DND-41 (cell line): ENCODE data around the gene TOMM40L.

ENCODE experiments used
- ATAC-seq: fragments of 200-7000 bp; cut with Tn5 transposase; 3 replicates; pipeline ENCODE4 v1.9.1; 2021; ENCODE audit warnings: low read depth; ENCODE audit not compliant: insufficient read depth
- DNase-seq: peaks from one replicate; pipeline ENCODE4 v3.0.0-alpha.2; 2020
- H2AFZ ChIP-seq: 2 replicates; pipeline ENCODE4 v1.6.0; 2012; ENCODE audit warnings: low read depth, low read length
- H3K27ac ChIP-seq: 2 replicates; pipeline ENCODE4 v1.5.1; 2012; ENCODE audit warnings: low read length, inconsistent platforms
- H3K27me3 ChIP-seq: fragments of 200-600 bp; sonication (generic); 2 replicates; pipeline ENCODE4 v1.6.0; 2012; ENCODE audit warnings: low read length, mild to moderate bottlenecking, inconsistent platforms; ENCODE audit not compliant: insufficient read depth, poor library complexity
- H3K36me3 ChIP-seq: 2 replicates; pipeline ENCODE4 v1.5.1; 2012; ENCODE audit warnings: low read length, inconsistent platforms; ENCODE audit not compliant: insufficient read depth
- H3K4me1 ChIP-seq: 2 replicates; pipeline ENCODE4 v1.5.1; 2012; ENCODE audit warnings: mild to moderate bottlenecking, low read length; ENCODE audit not compliant: insufficient read depth
- H3K4me2 ChIP-seq: 2 replicates; pipeline ENCODE4 v1.6.0; 2012; ENCODE audit warnings: mild to moderate bottlenecking, moderate library complexity, low read length, inconsistent platforms; ENCODE audit not compliant: insufficient read depth
- H3K4me3 ChIP-seq, 2 experiments: fragments of 200-600 bp in 1 of 2; shearing (Covaris generic) in 1 of 2; 2 replicates each; pipeline ENCODE4 v1.5.1; 2012 to 2016; ENCODE audit warnings: inconsistent platforms in 2 of 2, low read length in 2 of 2, mild to moderate bottlenecking in 2 of 2, low read depth in 1 of 2, moderate library complexity in 1 of 2
- H3K79me2 ChIP-seq: 2 replicates; pipeline ENCODE4 v1.6.0; 2012; ENCODE audit warnings: low read length, inconsistent platforms; ENCODE audit not compliant: insufficient read depth
- H3K9ac ChIP-seq: 2 replicates; pipeline ENCODE4 v1.6.0; 2012; ENCODE audit warnings: low read depth, mild to moderate bottlenecking, inconsistent platforms, low read length, moderate library complexity
- H3K9me3 ChIP-seq: 2 replicates; pipeline ENCODE4 v1.5.1; 2012; ENCODE audit warnings: low read length, moderate library complexity, mild to moderate bottlenecking, inconsistent platforms; ENCODE audit not compliant: insufficient read depth, severe bottlenecking
- H4K20me1 ChIP-seq: 2 replicates; pipeline ENCODE4 v1.6.0; 2012; ENCODE audit warnings: low read length; ENCODE audit not compliant: insufficient read depth
- EZH2 ChIP-seq: IDR thresholded peaks from 3 replicates; pipeline ENCODE4 v1.6.1; 2012; ENCODE audit warnings: borderline replicate concordance, low read depth, mild to moderate bottlenecking, moderate library complexity, low read length, inconsistent platforms; ENCODE audit not compliant: severe bottlenecking
- TF ChIP-seq, protein P1 (sequence below): IDR thresholded peaks from 2 replicates; pipeline ENCODE4 v1.5.1; 2012; ENCODE audit warnings: borderline replicate concordance, low read length, moderate library complexity, mild to moderate bottlenecking; ENCODE audit not compliant: poor library complexity, severe bottlenecking; ENCODE audit errors: extremely low read depth

TOMM40L gene

DNA sequence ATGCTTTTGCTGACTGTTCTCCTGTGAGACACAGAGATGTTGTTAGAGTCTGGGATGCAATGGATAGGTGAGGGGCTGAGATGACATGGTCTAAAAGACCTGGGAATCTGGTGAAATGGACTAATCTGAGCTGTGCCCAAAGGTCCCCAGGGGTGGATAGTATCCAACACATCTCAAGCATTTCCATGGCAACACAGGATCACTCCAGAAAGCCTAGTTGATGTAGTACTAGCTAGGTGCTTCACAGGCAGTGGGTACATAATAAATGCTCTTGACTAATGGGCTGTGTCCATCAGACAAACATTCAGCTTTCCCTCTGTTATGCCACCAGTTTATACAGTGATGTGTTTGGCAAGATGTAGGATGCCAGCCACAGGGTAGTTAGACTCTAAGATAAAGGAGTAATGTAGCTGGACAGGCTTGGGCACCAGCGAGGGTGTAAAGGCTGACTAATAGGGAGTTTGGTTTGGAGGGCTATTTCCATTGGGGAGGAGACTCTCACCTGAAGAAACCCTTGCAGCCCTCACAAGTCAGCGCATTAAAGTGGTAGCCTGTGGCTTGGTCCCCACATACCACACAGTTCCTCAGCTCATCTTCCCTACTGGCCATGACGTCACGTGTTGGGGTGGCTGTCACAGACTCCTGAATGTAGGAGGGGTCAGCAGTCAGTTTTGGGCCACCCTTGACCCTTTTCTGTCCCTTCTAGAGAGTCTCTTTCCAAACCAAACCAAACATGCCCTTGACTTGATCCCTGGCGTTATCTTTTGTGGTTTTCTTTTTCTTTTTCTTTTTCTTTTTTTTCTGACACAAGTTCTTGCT lies 10.3 kb downstream of the TOMM40L start:
- H3K4me2 ChIP-seq = no peak overlapping the region
- no peak overlapping the region for H3K4me3 ChIP-seq
- no peak overlapping the region for H3K9ac ChIP-seq
- ATAC-seq = no peak
- no peak for TF ChIP-seq EZH2
- TF ChIP-seq, protein P1, sequence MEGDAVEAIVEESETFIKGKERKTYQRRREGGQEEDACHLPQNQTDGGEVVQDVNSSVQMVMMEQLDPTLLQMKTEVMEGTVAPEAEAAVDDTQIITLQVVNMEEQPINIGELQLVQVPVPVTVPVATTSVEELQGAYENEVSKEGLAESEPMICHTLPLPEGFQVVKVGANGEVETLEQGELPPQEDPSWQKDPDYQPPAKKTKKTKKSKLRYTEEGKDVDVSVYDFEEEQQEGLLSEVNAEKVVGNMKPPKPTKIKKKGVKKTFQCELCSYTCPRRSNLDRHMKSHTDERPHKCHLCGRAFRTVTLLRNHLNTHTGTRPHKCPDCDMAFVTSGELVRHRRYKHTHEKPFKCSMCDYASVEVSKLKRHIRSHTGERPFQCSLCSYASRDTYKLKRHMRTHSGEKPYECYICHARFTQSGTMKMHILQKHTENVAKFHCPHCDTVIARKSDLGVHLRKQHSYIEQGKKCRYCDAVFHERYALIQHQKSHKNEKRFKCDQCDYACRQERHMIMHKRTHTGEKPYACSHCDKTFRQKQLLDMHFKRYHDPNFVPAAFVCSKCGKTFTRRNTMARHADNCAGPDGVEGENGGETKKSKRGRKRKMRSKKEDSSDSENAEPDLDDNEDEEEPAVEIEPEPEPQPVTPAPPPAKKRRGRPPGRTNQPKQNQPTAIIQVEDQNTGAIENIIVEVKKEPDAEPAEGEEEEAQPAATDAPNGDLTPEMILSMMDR = no peak
- no peak for DNase-seq
- H3K27ac ChIP-seq = no peak overlapping the region
- no peaks in the 10 kb centered on the region for H3K4me1 ChIP-seq
- no peaks in the 10 kb centered on the region for H3K9me3 ChIP-seq
- no peak overlapping the region for H2AFZ ChIP-seq
- no peaks in the 10 kb centered on the region for H3K27me3 ChIP-seq
- H3K79me2 ChIP-seq = no peaks in the 10 kb centered on the region
- no peaks in the 10 kb centered on the region for H3K36me3 ChIP-seq
- no peaks in the 10 kb centered on the region for H4K20me1 ChIP-seq

DNA sequence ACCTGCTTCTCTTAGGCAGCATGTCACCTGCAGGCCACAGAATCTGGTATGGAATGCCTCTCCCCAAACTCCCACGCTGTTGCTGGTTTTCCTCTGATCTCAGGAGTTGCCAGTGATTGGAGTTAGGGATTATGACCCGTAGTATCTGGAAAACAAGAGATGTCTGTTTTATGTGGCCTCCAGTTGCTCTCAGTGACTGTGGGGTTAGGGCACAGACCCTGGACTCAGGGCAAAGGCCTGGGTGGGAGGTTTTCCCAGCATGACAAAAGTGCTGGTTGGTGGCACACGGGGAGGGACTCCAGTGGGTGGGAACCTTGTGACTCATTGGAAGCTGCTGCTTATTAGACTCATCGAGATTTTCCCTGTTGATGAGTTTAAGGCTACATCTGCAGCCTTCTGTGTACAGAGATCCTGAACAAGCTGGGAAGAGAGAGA lies 12.2 kb downstream of the TOMM40L start, which contains the start of gene NR1I3:
Gene NR1I3 (minus strand): TSS at position 165 of the 435 bp plus-strand sequence. CDS start 1,638 bp downstream, outside the sequence.
- H3K4me1 ChIP-seq = no peaks in the 10 kb centered on the region
- H3K79me2 ChIP-seq = no peaks in the 10 kb centered on the region
- no peak for ATAC-seq
- H3K9ac ChIP-seq = no peak within 1 kb of the TSS
- no peak within 1 kb of the TSS for H3K4me3 ChIP-seq
- H2AFZ ChIP-seq = no peak within 1 kb of the TSS
- H3K9me3 ChIP-seq = no peaks in the 10 kb centered on the region
- H3K27ac ChIP-seq = no peak within 1 kb of the TSS
- no peaks in the 10 kb centered on the region for H3K36me3 ChIP-seq
- H3K4me2 ChIP-seq = no peak within 1 kb of the TSS
- no peaks in the 10 kb centered on the region for H4K20me1 ChIP-seq
- no peak for DNase-seq
- no peaks in the 10 kb centered on the region for H3K27me3 ChIP-seq
- TF ChIP-seq, protein P1 = no peak
- no peak for TF ChIP-seq EZH2

DNA sequence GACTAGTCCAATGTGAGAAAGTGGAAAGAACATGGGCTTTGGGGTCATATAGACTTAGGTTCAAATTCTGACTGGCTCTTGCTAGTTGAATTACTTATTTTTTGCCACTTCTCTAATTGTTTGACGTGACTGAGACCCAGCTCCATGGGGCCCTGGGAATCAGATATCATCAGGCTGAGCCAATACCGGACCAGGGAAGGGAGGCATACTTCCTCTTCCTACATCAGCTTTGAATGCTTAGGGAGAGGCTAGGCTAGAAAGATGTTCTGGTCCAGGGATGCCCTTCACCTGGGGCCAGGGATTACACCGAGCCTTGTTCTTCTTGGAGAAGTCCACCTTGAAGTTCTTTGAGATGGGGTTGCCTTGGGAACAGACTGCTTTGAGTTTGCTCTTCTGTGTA lies 15.8 kb downstream of the TOMM40L start:
- Histone ChIP-seq H3K4me3 (no peak overlapping the region), H3K9ac (no peak overlapping the region), H3K79me2 (no peaks in the 10 kb centered on the region), H3K9me3 (no peaks in the 10 kb centered on the region), H3K27me3 (no peaks in the 10 kb centered on the region), H3K36me3 (no peaks in the 10 kb centered on the region), H3K27ac (no peak overlapping the region), H3K4me1 (no peaks in the 10 kb centered on the region), H4K20me1 (no peaks in the 10 kb centered on the region), H3K4me2 (no peak overlapping the region), H2AFZ (no peak overlapping the region)
- TF ChIP-seq, protein P1 = no peak
- TF ChIP-seq EZH2 = no peak
- DNase-seq = no peak
- ATAC-seq = no peak
